Panc1 (cell line): ENCODE data around the gene TMPRSS6. TPM values are rescaled to one million over a fixed set of nuclear protein-coding genes. Genes with fewer than 3 reads are reported as not detected.
A peak's percentile ranks its signal among the peaks of the same experiment; 100 is the strongest.

ENCODE experiments used
- ATAC-seq: fragments of 200-7000 bp; cut with Tn5 transposase; 2 replicates; pipeline ENCODE4 v1.9.1; 2020; ENCODE audit warnings: mild to moderate bottlenecking, moderate library complexity
- BruUV-seq: library from RNA; stranded (reverse); fragments of 400-500 nt; replicated peaks from 2 replicates; lab custom pipeline; 2021; lab: Mats Ljungman, UMichigan
- CTCF ChIA-PET: fragments of 300-600 bp; sonication (Branson Sonifier 250); formaldehyde crosslinking; loops from one replicate; lab custom pipeline; 2022; ENCODE audit warnings: antibody characterized with exemption; lab: Charles Lee
- POLR2A ChIA-PET: fragments of 300-600 bp; sonication (Branson Sonifier 250); formaldehyde crosslinking; loops from one replicate; lab custom pipeline; 2022; ENCODE audit warnings: antibody characterized with exemption; lab: Charles Lee
- DNase-seq: peaks from one replicate; pipeline ENCODE4 v3.0.0-alpha.2; 2010; ENCODE audit warnings: low read depth, low spot score
- H3K27ac ChIP-seq: 2 replicates; pipeline ENCODE4 v1.5.1; 2011; ENCODE audit warnings: mild to moderate bottlenecking, low read length, inconsistent platforms
- H3K27me3 ChIP-seq: fragments of 200-500 bp; sonication (Bioruptor generic); 2 replicates; pipeline ENCODE4 v1.6.0; 2014; ENCODE audit warnings: low read length, inconsistent platforms; ENCODE audit not compliant: control insufficient read depth, insufficient read depth
- H3K36me3 ChIP-seq: fragments of 200-500 bp; sonication (Bioruptor generic); 2 replicates; pipeline ENCODE4 v1.5.1; 2014; ENCODE audit warnings: inconsistent platforms, mild to moderate bottlenecking, low read length, moderate library complexity; ENCODE audit not compliant: control insufficient read depth, insufficient read depth
- H3K4me1 ChIP-seq: 2 replicates; pipeline ENCODE4 v1.5.1; 2011; ENCODE audit warnings: inconsistent platforms, mild to moderate bottlenecking, low read length, moderate library complexity; ENCODE audit not compliant: control insufficient read depth, insufficient read depth
- H3K4me3 ChIP-seq, 2 experiments: 2 replicates each; pipeline ENCODE4 v1.5.1; 2011 to 2012; ENCODE audit warnings: low read depth in 2 of 2, low read length in 2 of 2, mild to moderate bottlenecking in 2 of 2, inconsistent platforms in 1 of 2, moderate library complexity in 1 of 2
- H3K9me3 ChIP-seq: fragments of 200-500 bp; sonication (Bioruptor generic); 2 replicates; pipeline ENCODE4 v1.5.1; 2014; ENCODE audit warnings: low read depth, mild to moderate bottlenecking, inconsistent platforms, low read length, moderate library complexity; ENCODE audit not compliant: control insufficient read depth, insufficient read depth
- POLR2AphosphoS5 ChIP-seq: IDR thresholded peaks from 2 replicates; pipeline ENCODE4 v1.6.1; 2012; ENCODE audit warnings: mild to moderate bottlenecking, low read depth, low read length, moderate library complexity
- REST ChIP-seq, 2 experiments: IDR thresholded peaks; 2 replicates each; pipeline ENCODE4 v1.6.1; 2011 to 2012; ENCODE audit warnings: low read depth in 2 of 2, control low read depth in 1 of 2, low read length in 1 of 2, mild to moderate bottlenecking in 1 of 2, moderate library complexity in 1 of 2; ENCODE audit not compliant: insufficient read depth in 1 of 2
- SIN3A ChIP-seq: IDR thresholded peaks from 2 replicates; pipeline ENCODE4 v1.6.1; 2012; ENCODE audit warnings: low read depth, mild to moderate bottlenecking, low read length, moderate library complexity, borderline replicate concordance; ENCODE audit not compliant: insufficient read depth
- TCF7L2 ChIP-seq: IDR thresholded peaks from 2 replicates; pipeline ENCODE4 v1.6.1; 2011; ENCODE audit warnings: mild to moderate bottlenecking, low read depth, low read length, inconsistent platforms
- in situ Hi-C: cut with HindIII; loops from 2 replicates; pipeline ENCODE4 v1.10.0; 2016; ENCODE audit warnings: low sequenced_read_pairs, low pct_unique_long_range_greater_than_20kb
- intact Hi-C: fragments of 100-400 bp; cut with micrococcal nuclease; formaldehyde crosslinking; loops from one replicate; pipeline ENCODE4 v1.10.0; 2022; ENCODE audit not compliant: unreplicated experiment
- total RNA-seq: library from RNA; stranded (reverse); gene quantifications from one replicate; pipeline ENCODE4 v1.2.1, GENCODE V29; 2021; ENCODE audit not compliant: unreplicated experiment
- TF ChIP-seq, protein P1 (sequence below): fragments of 450-650 bp; IDR thresholded peaks from 2 replicates; pipeline ENCODE4 v1.5.1; 2017; ENCODE audit warnings: mild to moderate bottlenecking

The TMPRSS6 gene
- total RNA-seq, 1 experiment from 2014 or later = not detected

DNA sequence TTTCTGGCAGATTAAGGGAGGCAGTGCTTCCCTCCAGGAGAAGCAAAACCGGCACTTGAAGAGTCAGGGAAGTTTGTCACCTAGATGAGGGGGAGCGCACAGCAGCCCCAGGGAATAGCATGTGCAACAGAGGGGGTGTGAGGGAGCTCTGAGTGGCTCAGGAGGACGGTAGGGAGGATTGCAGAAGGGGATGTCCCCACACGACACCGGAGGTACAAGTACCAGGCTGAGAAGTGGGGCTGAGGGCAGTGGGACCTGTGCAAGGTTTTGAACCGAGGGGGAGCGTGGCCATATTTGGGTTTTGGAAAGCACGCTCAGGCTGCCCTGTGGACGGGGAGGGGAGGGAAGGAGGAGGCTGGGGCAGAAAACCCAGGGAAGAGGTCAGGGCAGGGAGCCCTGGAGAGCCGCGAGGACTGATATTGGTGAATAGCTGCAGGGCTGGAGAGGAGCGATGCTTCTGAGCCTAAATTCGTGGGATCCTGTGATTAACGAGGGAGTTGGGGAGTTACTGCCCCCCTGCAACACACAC lies 17.9 kb upstream of the TMPRSS6 start:
- POLR2A ChIA-PET = no interaction called here
- no TSS peak for BruUV-seq
- H3K9me3 ChIP-seq = no peaks in the 10 kb centered on the region
- intact Hi-C loops (no loop called here), in situ Hi-C loops (no loop called here)
- no peak overlapping the region for H3K4me3 ChIP-seq
- ATAC-seq (0 out of 2 replicates have a peak, but pooled peaks have one; percentile 8), DNase-seq (no peak)
- no peak for TF ChIP-seq TCF7L2
- TF ChIP-seq REST (IDR thresholded peaks at IDR 0.05; ENCODE audit: insufficient read depth in 1 of 2, low read depth in 2 of 2, low read length in 1 of 2) = no peak
- TF ChIP-seq, protein P1, sequence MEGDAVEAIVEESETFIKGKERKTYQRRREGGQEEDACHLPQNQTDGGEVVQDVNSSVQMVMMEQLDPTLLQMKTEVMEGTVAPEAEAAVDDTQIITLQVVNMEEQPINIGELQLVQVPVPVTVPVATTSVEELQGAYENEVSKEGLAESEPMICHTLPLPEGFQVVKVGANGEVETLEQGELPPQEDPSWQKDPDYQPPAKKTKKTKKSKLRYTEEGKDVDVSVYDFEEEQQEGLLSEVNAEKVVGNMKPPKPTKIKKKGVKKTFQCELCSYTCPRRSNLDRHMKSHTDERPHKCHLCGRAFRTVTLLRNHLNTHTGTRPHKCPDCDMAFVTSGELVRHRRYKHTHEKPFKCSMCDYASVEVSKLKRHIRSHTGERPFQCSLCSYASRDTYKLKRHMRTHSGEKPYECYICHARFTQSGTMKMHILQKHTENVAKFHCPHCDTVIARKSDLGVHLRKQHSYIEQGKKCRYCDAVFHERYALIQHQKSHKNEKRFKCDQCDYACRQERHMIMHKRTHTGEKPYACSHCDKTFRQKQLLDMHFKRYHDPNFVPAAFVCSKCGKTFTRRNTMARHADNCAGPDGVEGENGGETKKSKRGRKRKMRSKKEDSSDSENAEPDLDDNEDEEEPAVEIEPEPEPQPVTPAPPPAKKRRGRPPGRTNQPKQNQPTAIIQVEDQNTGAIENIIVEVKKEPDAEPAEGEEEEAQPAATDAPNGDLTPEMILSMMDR = no peak
- TF ChIP-seq POLR2AphosphoS5 = no peak
- no peak for TF ChIP-seq SIN3A
- no peaks in the 10 kb centered on the region for H3K27me3 ChIP-seq
- H3K36me3 ChIP-seq = no peaks in the 10 kb centered on the region
- H3K4me1 ChIP-seq = no peaks in the 10 kb centered on the region
- H3K27ac ChIP-seq = no peak overlapping the region
- CTCF ChIA-PET = interaction anchor here (0.6 kb wide), 1 partner anchor 52 kb away, joined by 3 read pairs; no protein-coding TSS in a partner anchor

GRCh38 chr22:37126882-37127281 lies 17.4 kb upstream of the TMPRSS6 start:
- in situ Hi-C loops = no loop called here
- no peaks in the 10 kb centered on the region for H3K4me1 ChIP-seq
- DNase-seq = no peak

More at GRCh38 chr22:37126882-37127281, 17.4 kb upstream of the TMPRSS6 start:
- ChIA-PET CTCF (interaction anchor here (0.6 to 0.7 kb wide), 2 partner anchors 52 to 73 kb away, joined by 3 read pairs; no protein-coding TSS in a partner anchor), POLR2A (no interaction called here)
- BruUV-seq = no TSS peak
- intact Hi-C loops = no loop called here
- Histone ChIP-seq H3K27me3 (no peaks in the 10 kb centered on the region), H3K4me3 (no peak overlapping the region), H3K9me3 (no peaks in the 10 kb centered on the region), H3K27ac (no peak overlapping the region), H3K36me3 (no peaks in the 10 kb centered on the region)
- ATAC-seq = peak; percentile 63
- no peak for TF ChIP-seq TCF7L2
- TF ChIP-seq, protein P1 = peak; percentile 74; the same call in 1 of the 2 replicates
